Colonic mucosa (tissue), 4 donors: Measurements from ENCODE around the gene CDC34. TPM values are rescaled to one million over a fixed set of nuclear protein-coding genes. Genes with fewer than 3 reads are reported as not detected.

Experiments used
- DNase-seq: peaks from one replicate; pipeline ENCODE4 v3.0.0-alpha.2; 2020
- H3K27ac ChIP-seq: fragments of 200-600 bp; one replicate; pipeline ENCODE4 v1.8.0; 2021
- H3K27me3 ChIP-seq: fragments of 200-600 bp; one replicate; pipeline ENCODE4 v1.8.0; 2021
- H3K36me3 ChIP-seq: fragments of 200-600 bp; one replicate; pipeline ENCODE4 v1.8.0; 2021
- H3K4me1 ChIP-seq: fragments of 200-600 bp; one replicate; pipeline ENCODE4 v1.8.0; 2021; ENCODE audit warnings: mild to moderate bottlenecking
- H3K4me3 ChIP-seq: fragments of 200-600 bp; one replicate; pipeline ENCODE4 v1.8.0; 2021
- H3K9ac ChIP-seq, 2 donors: one replicate each; pipeline ENCODE4 v1.7.0; 2013; ENCODE audit warnings: control low read depth in 2 of 2, low read depth in 2 of 2, low read length in 2 of 2
- H3K9me3 ChIP-seq: fragments of 200-600 bp; one replicate; pipeline ENCODE4 v1.8.0; 2021
- intact Hi-C: fragments of 100-400 bp; cut with DNase I; formaldehyde crosslinking; loops from one replicate; pipeline ENCODE4 v1.14.1; 2022
- total RNA-seq, 2 donors: library from RNA; stranded (reverse); fragmentation: NEBNext Ultra II Directional in 1 of 2; extraction: Animal tissue kit (Norgen Biotek cat#: 25700) in 1 of 2; gene quantifications; one replicate each; pipeline ENCODE4 v1.2.1, GENCODE V29; 2021
- TF ChIP-seq, protein P1 (sequence below): fragments of 200-600 bp; IDR thresholded peaks from one replicate; pipeline ENCODE4 v1.8.0; 2022; ENCODE audit warnings: antibody characterized with exemption, mild to moderate bottlenecking
- donor health status: healthy.
- donor health status: DM: no; HTN: no; CAD: no.
- donor health status: DM: no; HTN: no; CAD: no.

The CDC34 gene
- total RNA-seq, 2 donors from 2014 or later: 60.7 to 93.4 TPM

DNA sequence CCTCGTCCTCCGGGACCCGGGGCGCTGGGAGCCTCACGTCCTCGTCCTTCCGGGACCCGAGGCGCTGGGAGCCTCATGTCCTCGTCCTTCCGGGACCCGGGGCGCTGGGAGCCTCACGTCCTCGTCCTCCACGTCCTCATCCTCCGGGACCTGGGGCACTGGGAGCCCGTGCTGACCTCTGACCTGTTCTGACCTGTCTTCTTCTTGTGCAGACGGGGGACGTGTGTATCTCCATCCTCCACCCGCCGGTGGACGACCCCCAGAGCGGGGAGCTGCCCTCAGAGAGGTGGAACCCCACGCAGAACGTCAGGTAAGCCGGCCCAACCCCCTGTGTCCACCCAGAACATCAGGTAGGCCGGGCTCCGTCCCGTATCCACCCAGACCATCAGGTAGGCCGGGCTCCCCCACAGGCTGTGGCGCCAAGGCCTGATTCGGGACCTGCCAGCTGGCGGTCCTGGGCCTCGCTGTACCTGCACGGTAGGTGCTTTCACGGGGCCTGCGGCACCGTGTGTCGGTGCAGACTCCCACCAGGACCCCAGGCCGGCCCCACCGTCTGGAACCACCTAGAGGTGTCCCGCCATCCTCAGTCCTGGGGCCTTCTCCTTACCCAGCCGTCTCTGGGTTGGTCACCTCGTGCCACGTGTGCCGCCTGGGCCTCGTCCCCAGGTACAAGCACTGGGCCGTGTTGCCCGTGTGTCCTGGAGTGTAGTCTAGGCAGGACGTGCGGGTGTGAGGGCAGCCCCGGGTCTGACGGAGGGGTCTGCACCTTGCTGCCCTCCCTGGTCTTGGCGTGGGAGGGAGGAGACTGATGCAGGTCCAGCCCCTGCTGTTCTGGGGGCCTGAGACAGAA lies 4.7 kb downstream of the CDC34 start:
- no peak for DNase-seq
- H3K36me3 ChIP-seq: no peaks in the 10 kb centered on the region

DNA sequence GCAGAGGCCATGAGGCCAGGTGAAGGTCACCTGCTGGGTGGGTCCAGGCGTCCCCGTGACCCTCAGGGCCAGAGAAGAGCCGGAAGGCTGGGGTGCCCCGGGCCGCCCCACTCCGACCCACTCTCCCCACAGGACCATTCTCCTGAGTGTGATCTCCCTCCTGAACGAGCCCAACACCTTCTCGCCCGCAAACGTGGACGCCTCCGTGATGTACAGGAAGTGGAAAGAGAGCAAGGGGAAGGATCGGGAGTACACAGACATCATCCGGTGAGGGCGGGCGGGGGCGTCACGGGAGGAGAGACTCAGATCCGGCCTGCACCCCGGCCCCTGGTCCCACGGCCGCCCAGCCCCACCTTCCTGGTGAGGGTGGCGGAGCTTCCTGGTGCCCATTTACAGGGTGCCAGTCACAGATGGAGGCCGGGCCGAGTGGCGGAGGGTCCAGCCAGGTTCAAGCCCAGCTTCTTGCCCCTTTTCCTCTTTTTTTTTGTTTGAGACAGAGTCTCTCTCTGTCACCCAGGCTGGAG lies 5.4 kb downstream of the CDC34 start:
- no peak overlapping the region for H3K9ac ChIP-seq
- TF ChIP-seq, protein P1, sequence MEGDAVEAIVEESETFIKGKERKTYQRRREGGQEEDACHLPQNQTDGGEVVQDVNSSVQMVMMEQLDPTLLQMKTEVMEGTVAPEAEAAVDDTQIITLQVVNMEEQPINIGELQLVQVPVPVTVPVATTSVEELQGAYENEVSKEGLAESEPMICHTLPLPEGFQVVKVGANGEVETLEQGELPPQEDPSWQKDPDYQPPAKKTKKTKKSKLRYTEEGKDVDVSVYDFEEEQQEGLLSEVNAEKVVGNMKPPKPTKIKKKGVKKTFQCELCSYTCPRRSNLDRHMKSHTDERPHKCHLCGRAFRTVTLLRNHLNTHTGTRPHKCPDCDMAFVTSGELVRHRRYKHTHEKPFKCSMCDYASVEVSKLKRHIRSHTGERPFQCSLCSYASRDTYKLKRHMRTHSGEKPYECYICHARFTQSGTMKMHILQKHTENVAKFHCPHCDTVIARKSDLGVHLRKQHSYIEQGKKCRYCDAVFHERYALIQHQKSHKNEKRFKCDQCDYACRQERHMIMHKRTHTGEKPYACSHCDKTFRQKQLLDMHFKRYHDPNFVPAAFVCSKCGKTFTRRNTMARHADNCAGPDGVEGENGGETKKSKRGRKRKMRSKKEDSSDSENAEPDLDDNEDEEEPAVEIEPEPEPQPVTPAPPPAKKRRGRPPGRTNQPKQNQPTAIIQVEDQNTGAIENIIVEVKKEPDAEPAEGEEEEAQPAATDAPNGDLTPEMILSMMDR: no peak
- intact Hi-C loops: no loop called here
- no peaks in the 10 kb centered on the region for H3K27me3 ChIP-seq
- H3K27ac ChIP-seq: no peak overlapping the region
- H3K36me3 ChIP-seq: peaks cover 4% of the 10 kb centered on the region
- H3K9me3 ChIP-seq: no peaks in the 10 kb centered on the region
- no peak overlapping the region for H3K4me3 ChIP-seq
- no peak for DNase-seq
- peaks cover 13% of the 10 kb centered on the region for H3K4me1 ChIP-seq

More for the DNA sequence above, 4.7 kb downstream of the CDC34 start:
- H3K27me3 ChIP-seq: no peaks in the 10 kb centered on the region
- intact Hi-C loops: no loop called here
- H3K4me3 ChIP-seq: no peak overlapping the region
- peaks cover 13% of the 10 kb centered on the region for H3K4me1 ChIP-seq
- H3K9ac ChIP-seq: no peak overlapping the region
- H3K27ac ChIP-seq: no peak overlapping the region
- no peaks in the 10 kb centered on the region for H3K9me3 ChIP-seq
- TF ChIP-seq, protein P1: no peak

DNA sequence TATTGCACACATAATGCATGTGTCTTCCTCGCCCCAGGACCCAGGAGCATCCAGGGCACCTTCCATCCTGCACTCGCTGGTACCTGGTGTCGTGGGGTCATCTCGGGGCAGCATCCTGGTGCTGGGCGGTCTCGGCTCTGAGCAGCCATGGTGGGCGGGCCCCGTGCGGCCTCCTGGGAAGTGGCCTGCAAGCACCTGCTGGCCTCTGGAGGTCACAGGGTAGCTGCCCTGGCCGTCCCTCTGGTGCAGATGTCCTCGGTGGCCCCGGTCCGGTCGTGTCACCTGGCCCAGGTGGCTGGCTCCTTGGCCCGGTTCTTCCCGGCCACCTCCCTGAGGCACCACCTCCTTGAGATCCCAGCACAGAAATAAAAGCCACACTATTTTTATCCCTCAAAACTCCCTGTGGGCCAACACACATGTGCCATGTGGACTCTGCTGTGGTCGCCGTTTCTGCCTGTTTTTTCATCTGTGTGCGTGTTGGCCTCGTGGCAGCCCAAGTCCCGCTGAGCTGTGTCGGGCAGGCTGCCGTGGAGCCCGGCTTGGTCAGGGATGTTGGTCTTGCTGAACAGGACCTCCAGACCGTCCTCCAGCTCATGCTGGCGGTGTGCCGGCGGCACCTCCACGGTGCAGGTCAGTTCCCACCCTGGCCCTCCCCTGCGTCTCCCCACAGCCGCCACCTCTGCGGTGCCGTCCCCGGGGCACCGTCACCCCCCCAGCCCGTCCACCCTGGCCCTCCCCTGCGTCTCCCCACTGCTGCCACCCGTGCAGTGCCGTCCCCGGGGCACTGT lies 7.3 kb downstream of the CDC34 start:
- TF ChIP-seq, protein P1: no peak
- Histone ChIP-seq H3K9me3 (no peaks in the 10 kb centered on the region), H3K9ac (no peak overlapping the region), H3K4me3 (no peak overlapping the region), H3K27me3 (no peaks in the 10 kb centered on the region), H3K4me1 (peaks cover 5% of the 10 kb centered on the region), H3K36me3 (peaks cover 5% of the 10 kb centered on the region), H3K27ac (no peak overlapping the region)
- intact Hi-C loops: no loop called here
- no peak for DNase-seq

DNA sequence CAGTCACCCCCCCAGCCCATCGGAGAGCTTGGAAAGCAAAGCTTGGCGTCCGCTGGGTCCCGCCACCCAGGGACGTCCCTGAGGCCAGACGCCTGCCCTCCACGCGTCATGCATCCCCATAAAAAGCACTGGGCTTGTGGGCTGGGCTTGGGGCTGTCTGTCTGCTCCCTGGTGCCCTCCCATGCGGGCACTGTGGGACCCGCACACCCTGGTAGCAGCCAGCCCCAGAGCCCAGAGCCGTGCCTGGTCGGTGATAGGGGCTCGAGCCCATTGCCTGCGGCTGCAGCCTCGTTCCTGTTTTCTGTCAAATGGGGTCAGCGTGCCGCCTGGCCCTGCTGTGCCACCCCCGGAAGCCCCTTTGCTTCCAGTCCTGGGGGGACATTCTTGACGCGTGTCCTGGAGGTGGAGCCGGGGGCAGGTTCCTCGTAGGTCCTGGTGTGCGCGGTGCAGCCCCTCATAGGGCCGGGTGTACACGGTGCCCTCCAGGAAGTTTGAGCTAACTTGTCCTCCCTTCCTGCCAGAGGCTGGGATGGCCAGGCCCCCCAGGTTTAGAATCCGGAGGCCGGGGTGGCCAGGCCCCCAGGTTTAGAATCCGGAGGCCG lies 8.0 kb downstream of the CDC34 start:
- Histone ChIP-seq H3K36me3 (peaks cover 5% of the 10 kb centered on the region), H3K4me3 (no peak overlapping the region), H3K4me1 (peaks cover 3% of the 10 kb centered on the region), H3K27me3 (no peaks in the 10 kb centered on the region), H3K9me3 (no peaks in the 10 kb centered on the region), H3K9ac (no peak overlapping the region), H3K27ac (no peak overlapping the region)
- intact Hi-C loops: no loop called here
- DNase-seq: no peak
- TF ChIP-seq, protein P1: no peak
